Fibroblast of skin of abdomen (primary cell): ENCODE measurements around the gene SRF. TPM values are rescaled to one million over a fixed set of nuclear protein-coding genes. Genes with fewer than 3 reads are reported as not detected.
"Not testable (repeated sequence)": the region's sequence is repeated elsewhere in the genome, so short reads cannot be mapped to it uniquely, and the experiment has no call there.

ENCODE experiments used
- DNase-seq: peaks from one replicate; pipeline ENCODE4 v3.0.0-alpha.2; 2013
- polyA plus RNA-seq, 2 experiments: library from polyadenylated mRNA; unstranded; fragments of 120-200 nt; gene quantifications; one replicate each; pipeline ENCODE4 v1.2.1, GENCODE V29; 2013; ENCODE audit not compliant: insufficient read length in 2 of 2

Gene SRF
- 52.6 TPM for polyA plus RNA-seq (2013, experiment 1 of 2; ENCODE audit: insufficient read length)
- 50.4 TPM for polyA plus RNA-seq (2013, experiment 2 of 2; ENCODE audit: insufficient read length)

- DNase-seq, result peak; percentile 100
Measured at GRCh38 chr6:43170931-43171706, at the start of gene SRF. SRF (plus strand) TSS chr6:43171269; CDS start chr6:43171657, 388 bp downstream.

DNA sequence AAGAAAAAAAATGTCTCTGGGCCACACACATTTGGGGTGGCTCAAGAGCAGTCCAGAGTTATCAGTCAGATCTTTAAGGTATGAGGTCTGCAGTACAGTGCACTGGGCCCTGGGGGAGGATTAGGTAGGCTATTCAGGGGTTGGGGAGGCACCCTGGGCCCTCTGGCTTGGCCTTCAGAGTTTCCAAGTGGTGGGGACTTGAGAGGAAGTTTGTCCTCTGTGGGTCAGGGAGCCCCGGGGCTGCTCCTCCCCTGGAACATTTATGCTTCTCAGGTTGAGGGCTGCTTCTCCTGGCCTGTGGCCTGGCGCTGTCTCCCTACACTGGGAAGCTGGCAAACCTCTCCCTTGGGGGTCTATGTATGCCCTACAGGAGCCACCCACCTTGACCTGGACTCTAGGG is 48.9 kb upstream of the SRF start:
- DNase-seq, result no peak

GRCh38 chr6:43123461-43124314 is 47.4 kb upstream of the SRF start:
- DNase-seq, result peak; percentile 33

GRCh38 chr6:43124481-43124880 is 46.6 kb upstream of the SRF start:
- DNase-seq, result no peak

GRCh38 chr6:43125119-43125518 is 46.0 kb upstream of the SRF start:
- peak; percentile 99 for DNase-seq

GRCh38 chr6:43125555-43125954 is 45.5 kb upstream of the SRF start:
- peak; percentile 64 for DNase-seq

GRCh38 chr6:43127180-43127579 is 43.9 kb upstream of the SRF start:
- DNase-seq, result no peak

GRCh38 chr6:43127877-43128276 is 43.2 kb upstream of the SRF start:
- DNase-seq, result peak; percentile 61

DNA sequence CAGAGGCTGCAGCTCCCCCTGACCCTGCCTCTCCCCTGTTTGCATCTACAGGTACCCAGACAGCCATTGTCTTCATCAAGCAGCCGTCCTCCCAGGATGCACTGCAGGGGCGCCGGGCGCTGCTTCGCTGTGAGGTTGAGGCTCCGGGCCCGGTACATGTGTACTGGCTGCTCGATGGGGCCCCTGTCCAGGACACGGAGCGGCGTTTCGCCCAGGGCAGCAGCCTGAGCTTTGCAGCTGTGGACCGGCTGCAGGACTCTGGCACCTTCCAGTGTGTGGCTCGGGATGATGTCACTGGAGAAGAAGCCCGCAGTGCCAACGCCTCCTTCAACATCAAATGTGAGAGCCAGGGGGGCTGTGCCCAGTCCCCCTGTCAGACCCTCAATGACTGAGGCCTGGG is 42.1 kb upstream of the SRF start:
- DNase-seq, result no peak

DNA sequence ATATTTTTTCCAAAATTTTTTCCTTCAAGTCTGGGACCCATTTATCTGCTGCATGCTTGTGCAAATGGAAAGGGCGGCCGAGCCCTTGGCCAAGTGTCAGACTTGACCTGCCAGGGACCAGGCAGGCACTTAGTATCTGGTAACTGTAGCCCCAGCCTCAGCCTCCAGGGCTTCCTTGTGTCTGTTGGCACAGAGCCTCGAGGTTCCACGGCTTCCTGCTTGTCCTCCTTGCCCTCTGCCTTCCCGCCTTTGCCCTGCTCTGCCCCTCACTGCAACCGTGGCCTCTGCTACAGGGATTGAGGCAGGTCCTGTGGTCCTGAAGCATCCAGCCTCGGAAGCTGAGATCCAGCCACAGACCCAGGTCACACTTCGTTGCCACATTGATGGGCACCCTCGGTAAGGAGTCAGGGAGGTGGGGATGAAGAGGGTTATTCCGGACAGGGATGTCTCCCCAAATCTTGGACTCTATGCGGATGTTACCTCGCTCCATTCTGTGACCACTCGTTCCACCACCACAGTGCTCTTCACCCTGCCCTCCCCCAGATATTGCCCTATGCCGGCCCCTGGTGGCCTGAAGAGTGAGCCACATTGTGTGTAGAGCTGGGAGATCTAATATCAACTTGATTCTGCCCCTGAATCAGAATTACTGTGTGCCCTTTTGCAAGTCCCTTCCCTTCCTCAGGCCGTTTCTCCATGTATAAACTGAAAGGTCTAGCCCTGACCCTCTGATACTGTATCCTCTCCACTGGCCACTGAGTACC is 41.5 kb upstream of the SRF start:
- peak; percentile 51 for DNase-seq

DNA sequence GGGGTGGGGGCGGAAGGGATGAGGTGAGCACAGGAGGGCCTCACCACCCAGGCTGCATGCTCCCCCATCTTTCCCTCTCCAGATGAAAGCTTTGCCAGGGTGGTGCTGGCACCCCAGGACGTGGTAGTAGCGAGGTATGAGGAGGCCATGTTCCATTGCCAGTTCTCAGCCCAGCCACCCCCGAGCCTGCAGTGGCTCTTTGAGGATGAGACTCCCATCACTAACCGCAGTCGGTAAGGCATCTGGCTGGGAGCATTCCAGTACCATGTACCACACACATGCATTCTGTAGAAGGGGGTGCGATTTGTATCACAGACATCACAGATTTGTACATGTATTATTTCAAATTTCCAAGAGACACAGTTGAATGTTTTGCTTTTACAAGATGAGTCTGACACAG is 40.6 kb upstream of the SRF start:
- peak; percentile 53 for DNase-seq

GRCh38 chr6:43131379-43131778 is 39.7 kb upstream of the SRF start:
- DNase-seq, result not testable (repeated sequence)

DNA sequence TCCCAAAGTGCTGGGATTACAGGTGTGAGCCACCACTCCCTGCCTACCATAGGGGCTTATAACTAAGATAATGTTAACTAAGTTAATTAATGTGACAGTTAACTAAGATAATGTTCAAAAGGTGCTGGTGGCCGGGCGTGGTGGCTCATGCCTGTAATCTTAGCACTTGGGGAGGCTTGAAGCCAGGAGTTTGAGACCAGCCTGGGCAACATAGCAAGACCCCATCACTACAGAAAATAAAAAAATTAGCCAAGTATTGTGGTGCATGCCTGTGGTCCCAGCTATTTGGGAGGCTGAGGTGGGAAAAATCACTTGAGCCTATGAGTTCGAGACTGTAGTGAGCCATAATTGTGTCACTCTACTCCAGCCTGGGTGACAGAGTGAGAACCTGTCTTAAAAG is 32.8 kb upstream of the SRF start:
- no peak for DNase-seq

GRCh38 chr6:43139973-43140372 is 31.1 kb upstream of the SRF start:
- not testable (repeated sequence) for DNase-seq

GRCh38 chr6:43141644-43142043 is 29.4 kb upstream of the SRF start:
- no peak for DNase-seq

GRCh38 chr6:43142101-43142500 is 29.0 kb upstream of the SRF start:
- DNase-seq, result no peak

- DNase-seq, result peak; percentile 95
Measured at GRCh38 chr6:43143235-43144128, 27.6 kb upstream of the SRF start.

GRCh38 chr6:43144879-43145278 is 26.2 kb upstream of the SRF start:
- DNase-seq, result no peak

DNA sequence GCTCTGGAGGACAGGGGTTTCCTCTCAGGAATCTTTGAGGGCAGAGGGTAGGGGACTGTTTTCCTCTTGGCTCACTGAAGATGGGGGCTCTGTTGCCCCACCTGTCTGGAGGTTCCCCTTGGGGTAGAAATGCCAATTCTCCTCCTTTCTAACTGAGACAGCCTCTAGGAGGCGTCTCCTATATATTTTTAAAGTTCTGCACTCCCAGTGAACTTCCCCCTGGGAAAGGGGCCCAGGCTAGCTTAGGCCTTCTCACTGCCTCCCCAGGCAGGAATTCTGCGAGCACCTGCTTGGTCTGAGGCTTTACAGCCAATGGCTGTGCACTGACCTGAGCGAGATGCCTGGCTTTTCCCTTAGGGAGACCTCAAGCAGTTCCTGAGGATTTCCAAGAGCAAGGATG is 24.8 kb upstream of the SRF start:
- no peak for DNase-seq

DNA sequence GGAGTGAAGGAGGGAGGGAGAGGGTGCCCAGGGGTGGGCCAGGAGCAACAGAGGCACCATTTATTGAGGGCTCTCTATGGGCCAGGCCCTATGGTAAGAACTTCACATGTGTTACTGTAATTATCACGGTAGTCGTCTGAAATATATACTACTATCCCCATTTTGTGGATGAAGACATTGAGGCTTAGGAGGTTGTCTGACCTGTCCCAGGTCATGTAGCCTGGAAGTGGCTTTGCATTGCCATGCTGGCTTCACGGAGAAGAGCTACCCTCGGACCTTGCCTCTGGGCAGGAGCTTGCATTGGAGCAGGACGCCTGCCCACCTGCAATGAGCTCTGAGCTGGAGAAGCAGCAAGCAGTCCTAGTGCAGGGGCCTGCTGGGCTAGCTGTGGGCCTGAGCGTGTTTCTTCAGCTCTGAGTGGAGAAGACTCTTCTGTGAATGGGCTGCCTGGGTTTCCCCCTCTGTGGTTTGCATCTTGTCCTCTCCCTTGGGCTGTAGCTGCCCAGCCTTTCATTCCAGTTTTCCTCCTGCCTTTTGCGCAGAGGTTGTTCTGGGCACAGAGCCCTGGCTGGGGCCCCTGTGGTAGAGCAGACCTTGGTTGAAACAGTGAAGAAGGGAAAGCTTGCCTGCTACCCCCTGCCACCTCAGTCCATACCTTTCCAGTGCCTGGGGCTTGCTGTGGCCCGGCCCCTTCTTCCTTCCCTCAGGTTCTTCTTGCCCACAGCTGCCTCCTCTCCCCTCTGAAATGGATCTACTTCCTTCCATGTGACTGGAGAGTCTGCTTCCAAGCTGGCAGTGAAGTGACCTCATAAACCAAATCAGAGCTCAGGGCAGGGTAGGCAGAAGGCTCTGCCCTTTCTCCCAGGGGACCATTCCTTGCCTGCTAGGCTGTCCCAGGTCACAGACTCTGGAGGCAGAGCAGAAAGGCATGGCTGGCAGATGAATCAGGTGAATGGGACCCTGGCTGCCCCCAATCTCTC is 24.1 kb upstream of the SRF start:
- DNase-seq, result no peak
